PC-9 (cell line): ENCODE results near the gene TANC1. TPM values are rescaled to one million over a fixed set of nuclear protein-coding genes. Genes with fewer than 3 reads are reported as not detected.
"Not testable (repeated sequence)": the region's sequence is repeated elsewhere in the genome, so short reads cannot be mapped to it uniquely, and the experiment has no call there.

Source experiments
- BruUV-seq: library from RNA; stranded (reverse); fragments of 400-500 nt; replicated peaks from 2 replicates; lab custom pipeline; 2021; lab: Mats Ljungman, UMichigan
- CTCF ChIA-PET: fragments of 300-600 bp; sonication (Branson Sonifier 250); formaldehyde crosslinking; loops from one replicate; lab custom pipeline; 2022; ENCODE audit warnings: antibody characterized with exemption; lab: Charles Lee
- POLR2A ChIA-PET: fragments of 300-600 bp; sonication (Branson Sonifier 250); formaldehyde crosslinking; loops from one replicate; lab custom pipeline; 2022; ENCODE audit warnings: antibody characterized with exemption; ENCODE audit not compliant: unreplicated experiment; lab: Charles Lee
- DNase-seq, 2 experiments: peaks; one replicate each; pipeline versions ENCODE4 v3.0.0 to v3.0.0-alpha.2; 2015 to 2022; ENCODE audit warnings: mixed read lengths in 1 of 2
- H2AFZ ChIP-seq: fragments of 200-600 bp; sonication (generic); 2 replicates; pipeline ENCODE4 v1.8.1; 2017; ENCODE audit warnings: antibody characterized with exemption
- H3F3A ChIP-seq: fragments of 200-600 bp; sonication (generic); 2 replicates; pipeline ENCODE4 v1.8.1; 2017; ENCODE audit warnings: antibody characterized with exemption, mild to moderate bottlenecking, low read depth; ENCODE audit not compliant: insufficient read depth
- H3K27ac ChIP-seq: fragments of 200-600 bp; sonication (generic); 2 replicates; pipeline ENCODE4 v1.6.1; 2016; ENCODE audit warnings: mixed run types
- H3K27me3 ChIP-seq: fragments of 200-600 bp; sonication (generic); 2 replicates; pipeline ENCODE4 v1.6.1; 2016; ENCODE audit warnings: low read depth, mixed run types; ENCODE audit not compliant: insufficient read depth
- H3K36me3 ChIP-seq: fragments of 200-600 bp; sonication (generic); 2 replicates; pipeline ENCODE4 v1.6.1; 2016; ENCODE audit warnings: low read depth, mixed run types
- H3K4me1 ChIP-seq: fragments of 200-600 bp; sonication (generic); replicated peaks from 2 replicates; pipeline ENCODE4 v1.6.1; 2016; ENCODE audit warnings: mixed run types; ENCODE audit not compliant: insufficient read depth
- H3K4me2 ChIP-seq: fragments of 200-600 bp; sonication (generic); 2 replicates; pipeline ENCODE4 v1.6.1; 2017; ENCODE audit warnings: mixed run types
- H3K4me3 ChIP-seq: fragments of 200-600 bp; sonication (generic); 2 replicates; pipeline ENCODE4 v1.6.1; 2016; ENCODE audit warnings: mixed run types
- H3K79me2 ChIP-seq: fragments of 200-600 bp; sonication (generic); 2 replicates; pipeline ENCODE4 v1.6.1; 2017; ENCODE audit warnings: low read depth, mixed run types
- H3K9me2 ChIP-seq: fragments of 200-600 bp; sonication (generic); 2 replicates; pipeline ENCODE4 v1.8.1; 2017; ENCODE audit warnings: mild to moderate bottlenecking; ENCODE audit not compliant: insufficient read depth
- H3K9me3 ChIP-seq: fragments of 200-600 bp; sonication (generic); 2 replicates; pipeline ENCODE4 v1.8.1; 2016; ENCODE audit warnings: low read depth; ENCODE audit not compliant: insufficient read depth
- H4K20me1 ChIP-seq: fragments of 200-600 bp; sonication (generic); 2 replicates; pipeline ENCODE4 v1.8.1; 2017; ENCODE audit not compliant: insufficient read depth
- CTCF ChIP-seq: fragments of 200-600 bp; sonication (generic); conservative IDR thresholded peaks from 2 replicates; pipeline ENCODE4 v1.6.1; 2017; ENCODE audit warnings: mixed run types, antibody characterized with exemption, mild to moderate bottlenecking, moderate library complexity
- EZH2 ChIP-seq: fragments of 200-600 bp; sonication (generic); IDR thresholded peaks from 2 replicates; pipeline ENCODE4 v1.8.0; 2017; ENCODE audit warnings: antibody characterized with exemption, low read depth
- intact Hi-C: fragments of 100-400 bp; cut with micrococcal nuclease; formaldehyde crosslinking; loops from one replicate; pipeline ENCODE4 v1.10.0; 2022; ENCODE audit not compliant: unreplicated experiment
- total RNA-seq: library from RNA; stranded (reverse); gene quantifications from 2 replicates; pipeline ENCODE4 v1.2.3, GENCODE V29; 2021

TANC1 gene
- total RNA-seq, 1 experiment from 2014 or later, result 26.0 TPM

GRCh38 chr2:159095813-159096212, 127.4 kb downstream of the TANC1 start:
- Histone ChIP-seq H3K9me3 (peaks cover 17% of the 10 kb centered on the region; the same call in 1 of the 2 replicates), H3K27ac (peak overlapping the region; percentile 99; the same call in 1 of the 2 replicates), H3K9me2 (no peaks in the 10 kb centered on the region), H3K4me2 (no peak overlapping the region), H3K4me1 (peaks cover 56% of the 10 kb centered on the region), H3F3A (peaks cover 51% of the 10 kb centered on the region), H2AFZ (no peak overlapping the region), H3K4me3 (no peak overlapping the region), H4K20me1 (no peaks in the 10 kb centered on the region), H3K36me3 (peaks cover 9% of the 10 kb centered on the region), H3K79me2 (peaks cover 29% of the 10 kb centered on the region), H3K27me3 (no peaks in the 10 kb centered on the region)
- DNase-seq, result no peak
- BruUV-seq, result no TSS peak
- TF ChIP-seq CTCF, result no peak
- no peak for TF ChIP-seq EZH2
- ChIA-PET POLR2A (no interaction called here), CTCF (no interaction called here)
- intact Hi-C loops, result no loop called here

GRCh38 chr2:159096302-159096855, 127.9 kb downstream of the TANC1 start:
- BruUV-seq, result not testable (repeated sequence)

GRCh38 chr2:159096901-159097300, 128.5 kb downstream of the TANC1 start:
- DNase-seq, result no peak
- Histone ChIP-seq H3K36me3 (peaks cover 9% of the 10 kb centered on the region), H3F3A (peaks cover 47% of the 10 kb centered on the region), H3K4me3 (no peak overlapping the region), H3K27me3 (no peaks in the 10 kb centered on the region), H3K4me1 (peaks cover 49% of the 10 kb centered on the region), H3K9me3 (peaks cover 17% of the 10 kb centered on the region; the same call in 1 of the 2 replicates), H3K9me2 (no peaks in the 10 kb centered on the region), H2AFZ (no peak overlapping the region), H4K20me1 (no peaks in the 10 kb centered on the region), H3K27ac (peak overlapping the region; percentile 99), H3K79me2 (peaks cover 28% of the 10 kb centered on the region), H3K4me2 (peak overlapping the region; percentile 70; the same call in 1 of the 2 replicates)
- BruUV-seq, result no TSS peak
- ChIA-PET CTCF (no interaction called here), POLR2A (no interaction called here)
- intact Hi-C loops, result no loop called here
- TF ChIP-seq CTCF (no peak), EZH2 (no peak)

More at GRCh38 chr2:159096302-159096855, 127.9 kb downstream of the TANC1 start:
- Histone ChIP-seq H3K4me1 (peaks cover 54% of the 10 kb centered on the region), H3K9me3 (peaks cover 17% of the 10 kb centered on the region; the same call in 1 of the 2 replicates), H3K79me2 (peaks cover 28% of the 10 kb centered on the region), H3F3A (peaks cover 51% of the 10 kb centered on the region), H3K27ac (peak overlapping the region; percentile 99)
- intact Hi-C loops, H3K9me2 ChIP-seq, H3K27me3 ChIP-seq, H4K20me1 ChIP-seq, H3K36me3 ChIP-seq, H3K4me3 ChIP-seq, CTCF ChIA-PET, H2AFZ ChIP-seq, H3K4me2 ChIP-seq, DNase-seq, POLR2A ChIA-PET: not testable (repeated sequence)
